Measurements from ENCODE around the gene ARHGAP31. TPM values are rescaled to one million over a fixed set of nuclear protein-coding genes. Genes with fewer than 3 reads are reported as not detected.

ARHGAP31 gene
- total and polyA plus RNA-seq, 9 donors: 6.3 to 41.4 (median 21.3) TPM

DNA sequence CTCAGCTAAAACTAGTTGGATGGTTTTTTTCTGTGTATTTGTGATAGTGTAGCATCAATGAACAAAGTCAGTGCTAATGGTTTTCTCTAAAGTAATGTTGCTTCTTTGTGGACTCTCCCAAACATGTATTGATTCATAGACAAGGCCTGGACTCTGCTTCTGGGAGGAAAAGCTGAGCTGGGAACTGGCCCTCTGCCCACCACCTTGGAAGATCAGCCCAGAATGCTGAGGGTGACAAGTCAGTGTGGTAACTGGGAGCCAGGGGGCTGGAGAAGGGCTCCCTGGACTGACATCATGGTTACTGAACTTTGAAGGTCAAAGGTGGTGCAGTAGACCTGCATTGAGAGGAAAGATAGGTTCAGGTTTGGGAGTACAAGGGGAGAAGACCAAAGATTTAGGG lies 3.0 kb downstream of the ARHGAP31 start:
- DNase-seq: peak; percentile 17 to 55 (median 40)
- intact Hi-C loops (cut with DNase I): no loop called here
- Histone ChIP-seq H3K4me1 (ENCODE audit: insufficient read depth) (peaks cover 5% of the 10 kb centered on the region), H3K9me3 (no peaks in the 10 kb centered on the region), H3K36me3 (no peaks in the 10 kb centered on the region), H3K27ac (no peak overlapping the region), H3K4me3 (no peak overlapping the region), H3K27me3 (no peaks in the 10 kb centered on the region)
- TF ChIP-seq, protein P1, sequence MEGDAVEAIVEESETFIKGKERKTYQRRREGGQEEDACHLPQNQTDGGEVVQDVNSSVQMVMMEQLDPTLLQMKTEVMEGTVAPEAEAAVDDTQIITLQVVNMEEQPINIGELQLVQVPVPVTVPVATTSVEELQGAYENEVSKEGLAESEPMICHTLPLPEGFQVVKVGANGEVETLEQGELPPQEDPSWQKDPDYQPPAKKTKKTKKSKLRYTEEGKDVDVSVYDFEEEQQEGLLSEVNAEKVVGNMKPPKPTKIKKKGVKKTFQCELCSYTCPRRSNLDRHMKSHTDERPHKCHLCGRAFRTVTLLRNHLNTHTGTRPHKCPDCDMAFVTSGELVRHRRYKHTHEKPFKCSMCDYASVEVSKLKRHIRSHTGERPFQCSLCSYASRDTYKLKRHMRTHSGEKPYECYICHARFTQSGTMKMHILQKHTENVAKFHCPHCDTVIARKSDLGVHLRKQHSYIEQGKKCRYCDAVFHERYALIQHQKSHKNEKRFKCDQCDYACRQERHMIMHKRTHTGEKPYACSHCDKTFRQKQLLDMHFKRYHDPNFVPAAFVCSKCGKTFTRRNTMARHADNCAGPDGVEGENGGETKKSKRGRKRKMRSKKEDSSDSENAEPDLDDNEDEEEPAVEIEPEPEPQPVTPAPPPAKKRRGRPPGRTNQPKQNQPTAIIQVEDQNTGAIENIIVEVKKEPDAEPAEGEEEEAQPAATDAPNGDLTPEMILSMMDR (IDR thresholded peaks at IDR 0.05): no peak
- TF ChIP-seq POLR2A (IDR thresholded peaks at IDR 0.05): no peak
- no peak for TF ChIP-seq EP300 (IDR thresholded peaks at IDR 0.05)

DNA sequence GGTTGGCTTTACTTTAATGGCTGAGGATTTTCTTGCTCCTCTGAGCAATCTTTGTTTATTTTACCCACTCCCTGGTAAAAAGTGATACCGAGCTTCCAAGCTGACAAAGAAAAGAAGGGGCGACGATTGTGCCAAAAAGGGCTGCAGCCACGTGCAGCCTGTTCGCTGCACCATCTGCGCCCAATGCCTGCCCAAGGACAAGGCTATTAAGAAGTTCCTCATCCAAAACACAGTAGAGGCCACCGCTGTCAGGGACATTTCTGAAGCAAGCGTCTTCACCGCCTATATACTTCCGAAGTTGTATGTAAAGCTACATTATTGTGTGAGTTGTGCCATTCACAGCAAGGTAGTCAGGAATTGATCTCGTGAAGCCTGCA lies 4.4 kb downstream of the ARHGAP31 start:
- H3K9me3 ChIP-seq: no peaks in the 10 kb centered on the region
- H3K4me3 ChIP-seq: no peak overlapping the region
- 76 to 89% (median 89%) methylated on average over 11 of the region's 11 CpGs for WGBS, 3 donors
- no peaks in the 10 kb centered on the region for H3K27me3 ChIP-seq
- H3K27ac ChIP-seq: no peak overlapping the region
- H3K36me3 ChIP-seq: no peaks in the 10 kb centered on the region
- intact Hi-C loops (cut with DNase I): no loop called here
- peaks cover 2% of the 10 kb centered on the region for H3K4me1 ChIP-seq (ENCODE audit: insufficient read depth)
- TF ChIP-seq POLR2A (IDR thresholded peaks at IDR 0.05) (no peak), EP300 (IDR thresholded peaks at IDR 0.05) (no peak)
- TF ChIP-seq, protein P1 (IDR thresholded peaks at IDR 0.05): no peak
- DNase-seq: no peak

DNA sequence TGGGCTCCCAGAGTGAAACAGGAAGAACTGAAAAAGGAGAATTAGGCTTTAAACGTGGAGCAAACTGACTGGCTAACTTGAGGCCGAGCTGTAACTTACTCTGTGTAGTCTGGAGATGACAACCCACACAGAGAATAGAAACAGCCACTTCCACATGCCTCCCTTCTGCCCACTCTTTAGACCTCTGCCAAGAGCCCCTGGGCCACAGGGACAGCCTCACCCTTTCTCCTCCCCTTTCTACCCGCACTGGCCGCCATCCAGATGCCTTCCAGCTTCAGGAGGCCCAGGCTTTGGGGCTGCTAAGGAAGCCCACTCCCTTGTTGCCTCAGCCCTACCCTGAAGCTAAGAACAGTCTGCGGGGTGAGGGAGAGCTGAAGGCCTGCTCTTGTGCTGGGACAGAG lies 6.8 kb downstream of the ARHGAP31 start:
- Histone ChIP-seq H3K27me3 (no peaks in the 10 kb centered on the region), H3K36me3 (no peaks in the 10 kb centered on the region), H3K4me3 (no peak overlapping the region), H3K27ac (no peak overlapping the region), H3K9me3 (no peaks in the 10 kb centered on the region), H3K4me1 (ENCODE audit: insufficient read depth) (peaks cover 8% of the 10 kb centered on the region)
- DNase-seq: no peak
- 73 to 87% (median 84%) methylated on average over 5 of the region's 5 CpGs for WGBS, 3 donors
- TF ChIP-seq EP300 (IDR thresholded peaks at IDR 0.05) (no peak), POLR2A (IDR thresholded peaks at IDR 0.05) (no peak)
- TF ChIP-seq, protein P1 (IDR thresholded peaks at IDR 0.05): no peak
- intact Hi-C loops (cut with DNase I): loop anchor here in 1 of 4 donors (2.0 kb wide), 1 partner anchor 24 kb away; no protein-coding TSS in a partner anchor

DNA sequence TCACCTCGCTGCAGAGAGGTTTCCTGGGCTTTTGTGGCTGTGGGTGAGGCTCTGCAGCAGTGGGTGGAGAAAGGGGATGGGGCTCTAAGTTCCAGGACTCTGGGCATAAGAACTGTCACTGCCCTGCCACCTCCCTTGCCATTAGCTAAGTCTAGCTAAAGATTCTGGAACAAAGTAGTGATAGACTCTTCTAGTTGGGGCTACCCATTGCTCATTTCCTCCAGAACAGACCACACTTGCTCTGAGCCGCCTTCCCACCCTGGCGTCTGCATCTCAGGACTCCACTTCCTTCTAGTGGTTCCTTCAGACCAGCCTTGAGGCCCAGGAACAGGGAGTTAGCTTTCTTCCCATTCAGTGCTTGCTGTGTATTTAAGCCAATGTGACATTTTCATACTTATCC lies 7.5 kb downstream of the ARHGAP31 start:
- intact Hi-C loops (cut with DNase I): loop anchor here in 1 of 4 donors (2.0 kb wide), 1 partner anchor 23 kb away; no protein-coding TSS in a partner anchor
- H3K27me3 ChIP-seq: no peaks in the 10 kb centered on the region
- H3K4me3 ChIP-seq: no peak overlapping the region
- no peaks in the 10 kb centered on the region for H3K9me3 ChIP-seq
- TF ChIP-seq POLR2A (IDR thresholded peaks at IDR 0.05) (no peak), EP300 (IDR thresholded peaks at IDR 0.05) (no peak)
- TF ChIP-seq, protein P1 (IDR thresholded peaks at IDR 0.05): no peak
- H3K4me1 ChIP-seq (ENCODE audit: insufficient read depth): peaks cover 7% of the 10 kb centered on the region
- no peaks in the 10 kb centered on the region for H3K36me3 ChIP-seq
- DNase-seq: no peak
- 89 to 95% (median 91%) methylated on average over 3 of the region's 3 CpGs for WGBS, 3 donors
- no peak overlapping the region for H3K27ac ChIP-seq
